ENCODE data around the gene TREML2. TPM values are rescaled to one million over a fixed set of nuclear protein-coding genes. Genes with fewer than 3 reads are reported as not detected.

Gene TREML2
- total RNA-seq, 1 donor from 2014 or later = not detected

GRCh38 chr6:41162687-41163418, 38.1 kb downstream of the TREML2 start, which contains the start of gene TREM2:
Gene TREM2, minus strand, starts transcription at chr6:41163116. Its CDS starts 34 bp downstream, at chr6:41163082.
- H3K27ac ChIP-seq = no peak within 1 kb of the TSS
- no peak for TF ChIP-seq CTCF (IDR thresholded peaks at IDR 0.05)
- no peak for DNase-seq (ENCODE audit: low spot score in 2 of 2)
- no peak within 1 kb of the TSS for H3K4me3 ChIP-seq
- no peaks in the 10 kb centered on the region for H3K36me3 ChIP-seq
- no peaks in the 10 kb centered on the region for H3K9me3 ChIP-seq
- H3K27me3 ChIP-seq = no peaks in the 10 kb centered on the region
- intact Hi-C loops (cut with DNase I) = no loop called here
- no peaks in the 10 kb centered on the region for H3K4me1 ChIP-seq

GRCh38 chr6:41161851-41162552, 38.9 kb downstream of the TREML2 start:
- Histone ChIP-seq H3K4me1 (no peaks in the 10 kb centered on the region), H3K4me3 (no peak overlapping the region), H3K9me3 (no peaks in the 10 kb centered on the region), H3K36me3 (no peaks in the 10 kb centered on the region), H3K27ac (no peak overlapping the region), H3K27me3 (no peaks in the 10 kb centered on the region)
- TF ChIP-seq CTCF (IDR thresholded peaks at IDR 0.05) = no peak
- DNase-seq (ENCODE audit: low spot score in 2 of 2) = no peak
- intact Hi-C loops (cut with DNase I) = no loop called here

- Histone ChIP-seq H3K4me3 (no peak overlapping the region), H3K27ac (no peak overlapping the region), H3K27me3 (no peaks in the 10 kb centered on the region), H3K4me1 (no peaks in the 10 kb centered on the region), H3K36me3 (no peaks in the 10 kb centered on the region), H3K9me3 (no peaks in the 10 kb centered on the region)
- TF ChIP-seq CTCF (IDR thresholded peaks at IDR 0.05) = no peak
- DNase-seq (ENCODE audit: low spot score in 2 of 2) = no peak
- intact Hi-C loops (cut with DNase I) = no loop called here
Observed at GRCh38 chr6:41161380-41161779, 39.6 kb downstream of the TREML2 start.

- Histone ChIP-seq H3K4me1 (no peaks in the 10 kb centered on the region), H3K27me3 (no peaks in the 10 kb centered on the region), H3K4me3 (no peak overlapping the region), H3K9me3 (no peaks in the 10 kb centered on the region), H3K27ac (no peak overlapping the region), H3K36me3 (no peaks in the 10 kb centered on the region)
- intact Hi-C loops (cut with DNase I) = no loop called here
- TF ChIP-seq CTCF (IDR thresholded peaks at IDR 0.05) = no peak
- no peak for DNase-seq (ENCODE audit: low spot score in 2 of 2)
Observed at GRCh38 chr6:41160933-41161332, 40.0 kb downstream of the TREML2 start.

GRCh38 chr6:41159415-41160082, 41.4 kb downstream of the TREML2 start:
- Histone ChIP-seq H3K36me3 (no peaks in the 10 kb centered on the region), H3K27ac (no peak overlapping the region), H3K4me3 (no peak overlapping the region), H3K4me1 (no peaks in the 10 kb centered on the region), H3K9me3 (no peaks in the 10 kb centered on the region), H3K27me3 (no peaks in the 10 kb centered on the region)
- no peak for DNase-seq (ENCODE audit: low spot score in 2 of 2)
- intact Hi-C loops (cut with DNase I) = no loop called here
- TF ChIP-seq CTCF (IDR thresholded peaks at IDR 0.05) = no peak

Measured in ascending aorta (tissue), 2 donors.